ENCODE data around the gene KREMEN1.

GRCh38 chr22:29055192-29055830, 17.5 kb upstream of the KREMEN1 start:
- no peak for TF ChIP-seq CTCF (IDR thresholded peaks at IDR 0.05; ENCODE audit: poor library complexity)
- no peak for TF ChIP-seq EZH2 (IDR thresholded peaks at IDR 0.05; ENCODE audit: borderline replicate concordance)
- no peak for TF ChIP-seq EZH2phosphoT487 (IDR thresholded peaks at IDR 0.05; ENCODE audit: low read depth, severe bottlenecking, unreplicated experiment)
